Suprapubic skin (tissue), 3 donors: ENCODE results near the gene TTC36.
"Not testable (repeated sequence)": the region's sequence is repeated elsewhere in the genome, so short reads cannot be mapped to it uniquely, and the experiment has no call there.

Source experiments
- POLR2AphosphoS5 ChIP-seq, 3 donors: sonication (generic); formaldehyde crosslinking; IDR thresholded peaks; one replicate each; pipeline ENCODE4 v1.6.1; 2017; ENCODE audit warnings: antibody characterized with exemption in 3 of 3
- TF ChIP-seq, protein P1 (sequence below), 2 donors: fragments of 200-600 bp in 1 of 2; fragments of 450-650 bp in 1 of 2; sonication (generic) in 1 of 2; IDR thresholded peaks; one replicate each; pipeline ENCODE4 v1.5.1; 2016 to 2019; ENCODE audit warnings: antibody characterized with exemption in 2 of 2, mild to moderate bottlenecking in 1 of 2, moderate library complexity in 1 of 2

DNA sequence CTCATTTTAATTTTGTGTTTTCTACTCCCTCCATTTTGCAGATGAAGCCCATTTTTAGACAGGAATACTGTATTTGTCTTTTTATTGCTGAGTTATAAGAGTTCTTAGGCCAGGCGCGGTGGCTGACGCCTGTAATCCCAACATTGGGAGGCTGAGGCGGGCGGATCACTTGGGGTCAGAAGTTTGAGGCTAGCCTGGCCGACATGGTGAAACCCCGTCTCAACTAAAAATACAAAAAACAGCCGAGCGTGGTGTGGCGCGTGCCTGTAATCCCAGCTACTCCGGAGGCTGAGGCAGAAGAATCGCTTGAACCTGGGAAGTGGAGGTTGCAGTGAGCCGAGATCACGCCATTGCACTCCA lies 44.4 kb downstream of the TTC36 start:
- not testable (repeated sequence) for TF ChIP-seq POLR2AphosphoS5 (IDR thresholded peaks at IDR 0.05)
- TF ChIP-seq, protein P1, sequence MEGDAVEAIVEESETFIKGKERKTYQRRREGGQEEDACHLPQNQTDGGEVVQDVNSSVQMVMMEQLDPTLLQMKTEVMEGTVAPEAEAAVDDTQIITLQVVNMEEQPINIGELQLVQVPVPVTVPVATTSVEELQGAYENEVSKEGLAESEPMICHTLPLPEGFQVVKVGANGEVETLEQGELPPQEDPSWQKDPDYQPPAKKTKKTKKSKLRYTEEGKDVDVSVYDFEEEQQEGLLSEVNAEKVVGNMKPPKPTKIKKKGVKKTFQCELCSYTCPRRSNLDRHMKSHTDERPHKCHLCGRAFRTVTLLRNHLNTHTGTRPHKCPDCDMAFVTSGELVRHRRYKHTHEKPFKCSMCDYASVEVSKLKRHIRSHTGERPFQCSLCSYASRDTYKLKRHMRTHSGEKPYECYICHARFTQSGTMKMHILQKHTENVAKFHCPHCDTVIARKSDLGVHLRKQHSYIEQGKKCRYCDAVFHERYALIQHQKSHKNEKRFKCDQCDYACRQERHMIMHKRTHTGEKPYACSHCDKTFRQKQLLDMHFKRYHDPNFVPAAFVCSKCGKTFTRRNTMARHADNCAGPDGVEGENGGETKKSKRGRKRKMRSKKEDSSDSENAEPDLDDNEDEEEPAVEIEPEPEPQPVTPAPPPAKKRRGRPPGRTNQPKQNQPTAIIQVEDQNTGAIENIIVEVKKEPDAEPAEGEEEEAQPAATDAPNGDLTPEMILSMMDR (IDR thresholded peaks at IDR 0.05) = not testable (repeated sequence)
